Gastrocnemius medialis (tissue), 4 donors: ENCODE data around the gene FARS2.

Experiments
- CTCF ChIP-seq, 5 experiments: fragments of 450-650 bp in 3 of 5; fragments of 200-600 bp in 2 of 5; sonication (generic) in 2 of 5; IDR thresholded peaks in 4 of 5; conservative IDR thresholded peaks in 1 of 5; 1 replicate in 4 of 5; 2 replicates in 1 of 5; pipeline ENCODE4 v1.5.1; 2016 to 2019; ENCODE audit warnings: antibody characterized with exemption in 5 of 5, mild to moderate bottlenecking in 3 of 5, moderate library complexity in 3 of 5
- POLR2A ChIP-seq, 2 donors: fragments of 450-650 bp; IDR thresholded peaks; one replicate each; pipeline ENCODE4 v1.6.1; 2017; ENCODE audit warnings: antibody characterized with exemption in 2 of 2, mild to moderate bottlenecking in 2 of 2, moderate library complexity in 2 of 2

GRCh38 chr6:5663259-5663658 lies 401.9 kb downstream of the FARS2 start:
- TF ChIP-seq CTCF (IDR thresholded peaks at IDR 0.05 in 4 of 5, conservative IDR thresholded peaks at IDR 0.05 in 1 of 5) (no peak), POLR2A (IDR thresholded peaks at IDR 0.05) (no peak)
